T-helper 17 cell (primary cell): ENCODE data around the gene CCT3. TPM values are rescaled to one million over a fixed set of nuclear protein-coding genes. Genes with fewer than 3 reads are reported as not detected.

ENCODE experiments used
- ATAC-seq: fragments of 150-1000 bp; cut with Tn5 transposase; 2 replicates; pipeline ENCODE4 v1.10.0; 2021; ENCODE audit warnings: mild to moderate bottlenecking, moderate library complexity
- DNase-seq, 3 donors: peaks; one replicate each; pipeline versions ENCODE4 v3.0.0 to v3.0.0-alpha.2; 2020 to 2021
- H3K9me3 ChIP-seq: one replicate; pipeline ENCODE4 v1.7.0; 2013; ENCODE audit warnings: low read length, mild to moderate bottlenecking; ENCODE audit not compliant: control insufficient read depth, poor library complexity, severe bottlenecking
- H3K27ac Mint-ChIP-seq: one replicate; pipeline ENCODE4 v1.8.0; 2022; ENCODE audit warnings: mild to moderate bottlenecking, moderate library complexity, mixed read lengths
- H3K27me3 Mint-ChIP-seq: one replicate; pipeline ENCODE4 v1.8.0; 2022; ENCODE audit warnings: mixed read lengths
- H3K36me3 Mint-ChIP-seq: one replicate; pipeline ENCODE4 v1.8.0; 2022; ENCODE audit warnings: low read depth, mixed read lengths
- H3K4me1 Mint-ChIP-seq: one replicate; pipeline ENCODE4 v1.8.0; 2022; ENCODE audit warnings: mild to moderate bottlenecking, mixed read lengths
- H3K4me3 Mint-ChIP-seq: one replicate; pipeline ENCODE4 v1.8.0; 2022; ENCODE audit warnings: mild to moderate bottlenecking, moderate library complexity, mixed read lengths
- total RNA-seq, 4 donors: library from RNA in 2 of 4; stranded (reverse) in 2 of 4; gene quantifications; one replicate each; pipeline ENCODE4 v1.2.3 and lab custom pipeline; 2022 to 2026

Gene CCT3
- total RNA-seq, 2 donors from 2014 or later = 75.3 to 77.6 TPM

DNA sequence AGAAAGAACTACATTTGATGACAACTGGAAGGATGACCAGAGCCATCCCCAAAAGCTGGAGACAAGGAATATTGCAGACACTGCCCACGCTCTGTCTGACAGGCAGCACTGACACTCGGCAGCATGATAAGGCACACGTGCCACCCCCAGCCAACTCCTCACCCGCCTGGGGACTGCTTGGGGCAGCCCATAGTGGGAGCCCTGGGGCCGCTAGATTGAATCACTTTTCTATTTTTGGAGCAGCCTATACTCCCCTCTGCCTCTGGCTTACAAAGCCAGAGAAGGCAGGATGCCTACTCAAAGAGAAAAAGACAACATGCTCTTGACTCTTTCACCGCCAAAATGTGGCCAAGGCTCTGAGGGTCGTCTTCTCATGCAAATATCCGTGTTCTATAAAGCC is 56.8 kb downstream of the CCT3 start:
- ATAC-seq = no peak
- peak overlapping the region; percentile 98 for H3K4me3 Mint-ChIP-seq
- no peak for DNase-seq
- peak overlapping the region; percentile 96 for H3K27ac Mint-ChIP-seq
- peaks cover 41% of the 10 kb centered on the region for H3K4me1 Mint-ChIP-seq
- H3K36me3 Mint-ChIP-seq = peaks cover 3% of the 10 kb centered on the region
- H3K27me3 Mint-ChIP-seq = no peaks in the 10 kb centered on the region
- H3K9me3 ChIP-seq = no peaks in the 10 kb centered on the region

DNA sequence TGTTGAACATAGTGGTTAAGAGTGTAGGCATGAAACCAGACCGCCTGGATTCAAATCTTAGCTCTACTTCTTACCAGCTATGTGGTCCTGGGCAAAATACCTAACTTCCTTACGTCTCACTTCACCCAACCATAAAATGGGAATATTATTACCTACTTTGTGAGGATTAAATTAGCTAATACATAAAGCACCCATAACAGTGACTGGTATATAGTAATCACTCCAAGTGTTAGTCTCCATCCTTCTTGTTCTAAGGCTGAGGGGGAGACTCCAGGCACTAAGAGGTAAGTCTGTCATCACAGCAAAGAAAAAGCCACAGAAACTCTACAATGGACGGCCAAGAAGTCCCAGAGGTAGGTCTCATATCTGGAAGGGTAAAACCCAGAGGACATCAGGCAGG is 58.3 kb downstream of the CCT3 start:
- peaks cover 41% of the 10 kb centered on the region for H3K4me1 Mint-ChIP-seq
- ATAC-seq (no peak), DNase-seq (no peak)
- H3K9me3 ChIP-seq = no peaks in the 10 kb centered on the region
- H3K4me3 Mint-ChIP-seq = peak overlapping the region; percentile 28
- H3K27ac Mint-ChIP-seq = no peak overlapping the region
- H3K36me3 Mint-ChIP-seq = peaks cover 6% of the 10 kb centered on the region
- no peaks in the 10 kb centered on the region for H3K27me3 Mint-ChIP-seq

DNA sequence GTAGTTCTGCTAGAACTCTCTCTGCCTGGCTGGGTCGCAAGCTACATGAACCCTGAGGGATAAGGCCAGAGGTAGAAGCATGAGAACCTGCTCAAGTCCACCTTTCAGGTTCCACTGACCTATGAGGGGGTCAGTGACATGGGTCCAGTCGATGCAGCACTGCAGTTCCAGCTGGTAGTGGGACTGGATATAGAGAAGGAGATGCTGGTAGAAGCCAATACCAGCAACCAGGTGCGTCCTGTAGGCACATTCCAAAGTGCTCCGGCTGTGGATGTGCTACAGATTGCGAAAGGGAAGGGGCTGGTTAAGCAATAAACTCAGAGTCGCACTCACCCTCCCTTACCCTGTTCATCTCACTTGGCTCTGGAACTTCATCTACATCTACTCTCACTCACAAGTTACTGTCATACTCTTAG is 61.1 kb downstream of the CCT3 start:
- Mint-ChIP-seq H3K36me3 (peaks cover 18% of the 10 kb centered on the region), H3K27me3 (no peaks in the 10 kb centered on the region), H3K4me1 (peaks cover 28% of the 10 kb centered on the region), H3K4me3 (no peak overlapping the region), H3K27ac (peak overlapping the region; percentile 27)
- DNase-seq = no peak
- H3K9me3 ChIP-seq = no peaks in the 10 kb centered on the region
- ATAC-seq = no peak

DNA sequence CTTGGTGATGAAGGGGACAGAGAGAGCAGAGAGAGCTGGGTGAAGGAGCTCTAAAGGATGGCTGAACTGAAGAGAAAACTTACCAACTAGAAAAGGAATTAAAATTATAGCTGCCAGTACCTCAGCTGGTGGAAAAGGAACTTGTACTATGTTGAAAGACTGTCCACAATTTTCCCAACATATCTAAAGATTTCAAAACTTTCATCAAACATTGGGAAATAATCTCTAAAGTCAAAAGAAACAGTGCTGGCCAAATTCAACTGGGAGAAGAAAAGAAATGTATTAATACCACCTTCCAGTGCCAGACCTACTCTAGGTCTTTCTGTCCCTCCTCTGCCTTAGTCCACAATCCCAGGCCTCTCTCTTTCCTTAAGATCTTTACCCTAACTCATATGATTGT is 61.6 kb downstream of the CCT3 start:
- H3K36me3 Mint-ChIP-seq = peaks cover 18% of the 10 kb centered on the region
- no peaks in the 10 kb centered on the region for H3K9me3 ChIP-seq
- peak overlapping the region; percentile 27 for H3K27ac Mint-ChIP-seq
- peaks cover 27% of the 10 kb centered on the region for H3K4me1 Mint-ChIP-seq
- no peak overlapping the region for H3K4me3 Mint-ChIP-seq
- ATAC-seq (no peak), DNase-seq (no peak)
- no peaks in the 10 kb centered on the region for H3K27me3 Mint-ChIP-seq

DNA sequence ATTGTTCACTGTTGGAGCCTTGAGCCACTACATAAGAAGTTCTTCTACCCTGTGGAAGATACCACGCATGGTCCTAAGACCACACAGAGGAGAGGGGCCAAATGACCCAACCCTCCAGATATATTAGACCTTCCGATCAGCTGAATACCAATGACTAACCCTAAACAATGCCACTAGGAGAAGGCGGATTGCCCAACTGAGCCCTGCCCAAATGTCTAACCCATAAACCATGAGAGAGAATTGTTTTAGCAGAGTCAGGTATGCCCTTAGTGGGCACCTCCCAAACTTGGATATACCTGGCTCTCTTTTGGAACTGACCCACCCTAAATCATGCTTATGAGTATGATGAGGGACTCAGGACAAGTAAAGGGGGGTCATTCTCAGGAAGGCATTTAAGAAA is 67.8 kb downstream of the CCT3 start:
- no peaks in the 10 kb centered on the region for H3K9me3 ChIP-seq
- H3K4me3 Mint-ChIP-seq = no peak overlapping the region
- no peak overlapping the region for H3K27ac Mint-ChIP-seq
- no peaks in the 10 kb centered on the region for H3K27me3 Mint-ChIP-seq
- DNase-seq = no peak
- peaks cover 23% of the 10 kb centered on the region for H3K36me3 Mint-ChIP-seq
- H3K4me1 Mint-ChIP-seq = peaks cover 16% of the 10 kb centered on the region
- no peak for ATAC-seq

DNA sequence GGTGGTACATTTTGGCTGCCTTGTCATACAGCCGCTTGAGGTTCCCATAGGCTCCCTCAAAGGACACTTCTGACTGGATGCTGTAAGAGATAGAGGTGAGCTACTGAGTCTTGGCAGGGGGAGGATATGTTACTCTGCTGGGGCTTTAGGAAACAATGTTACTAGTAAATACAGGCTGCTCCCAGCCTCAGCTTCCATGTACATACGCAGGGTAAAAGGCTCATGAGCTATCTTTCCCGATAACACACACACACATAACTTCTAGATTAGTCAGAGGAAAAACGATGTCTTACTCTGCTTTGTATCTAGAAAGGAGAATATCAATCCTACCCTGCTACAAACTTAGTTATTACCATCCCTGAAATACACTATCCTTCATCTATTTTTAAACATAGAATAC is 69.8 kb downstream of the CCT3 start:
- H3K27me3 Mint-ChIP-seq = no peaks in the 10 kb centered on the region
- no peaks in the 10 kb centered on the region for H3K9me3 ChIP-seq
- no peak overlapping the region for H3K27ac Mint-ChIP-seq
- ATAC-seq = no peak
- DNase-seq = no peak
- no peak overlapping the region for H3K4me3 Mint-ChIP-seq
- H3K4me1 Mint-ChIP-seq = peaks cover 14% of the 10 kb centered on the region
- peaks cover 24% of the 10 kb centered on the region for H3K36me3 Mint-ChIP-seq

DNA sequence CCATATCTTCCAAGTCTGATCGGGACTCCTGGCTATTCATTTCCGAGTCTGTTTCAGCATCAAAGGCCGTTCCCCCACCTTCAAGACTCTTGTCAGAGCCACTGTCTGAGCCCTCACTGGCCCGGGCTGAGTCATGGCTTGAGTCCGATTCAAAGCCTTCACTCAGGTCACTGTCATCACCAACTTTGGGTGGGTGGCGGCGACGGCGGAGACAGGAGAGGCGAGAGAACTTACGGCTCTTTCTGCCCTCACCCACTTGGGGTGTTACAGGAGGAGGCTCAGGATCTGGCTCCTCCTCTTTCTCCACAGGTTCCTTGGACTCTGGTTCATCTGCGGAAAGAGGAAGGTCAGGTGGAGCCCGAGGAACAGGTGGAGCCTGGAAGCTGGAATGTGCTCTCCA is 72.0 kb downstream of the CCT3 start:
- Mint-ChIP-seq H3K4me3 (no peak overlapping the region), H3K27ac (no peak overlapping the region), H3K4me1 (peaks cover 10% of the 10 kb centered on the region), H3K36me3 (peaks cover 21% of the 10 kb centered on the region), H3K27me3 (no peaks in the 10 kb centered on the region)
- no peak for DNase-seq
- H3K9me3 ChIP-seq = no peaks in the 10 kb centered on the region
- ATAC-seq = no peak

DNA sequence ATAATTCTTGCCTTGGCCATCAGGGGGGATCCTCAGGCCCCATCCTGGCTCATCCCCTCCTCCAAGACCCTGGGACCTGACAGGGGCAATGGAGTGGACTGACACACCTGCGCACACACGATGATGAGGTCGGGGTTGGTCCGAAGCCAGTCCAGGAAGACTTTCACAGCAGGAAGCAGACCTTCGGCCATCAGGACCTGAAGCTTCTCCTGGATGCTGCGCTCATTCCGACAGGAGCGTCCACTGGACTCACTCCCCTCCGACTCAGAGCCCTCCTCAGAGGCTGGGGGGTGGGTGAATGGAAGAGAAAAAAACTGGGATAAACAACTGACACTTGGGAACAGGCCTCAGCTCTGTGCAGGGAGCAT is 74.8 kb downstream of the CCT3 start:
- peaks cover 25% of the 10 kb centered on the region for H3K36me3 Mint-ChIP-seq
- H3K4me3 Mint-ChIP-seq = no peak overlapping the region
- DNase-seq = no peak
- no peaks in the 10 kb centered on the region for H3K9me3 ChIP-seq
- ATAC-seq = no peak
- no peak overlapping the region for H3K27ac Mint-ChIP-seq
- H3K27me3 Mint-ChIP-seq = no peaks in the 10 kb centered on the region
- peaks cover 11% of the 10 kb centered on the region for H3K4me1 Mint-ChIP-seq

- DNase-seq = no peak
- Mint-ChIP-seq H3K4me3 (no peak overlapping the region), H3K27ac (no peak overlapping the region), H3K27me3 (no peaks in the 10 kb centered on the region), H3K4me1 (peaks cover 11% of the 10 kb centered on the region), H3K36me3 (peaks cover 25% of the 10 kb centered on the region)
- no peaks in the 10 kb centered on the region for H3K9me3 ChIP-seq
- no peak for ATAC-seq
Observed at GRCh38 chr1:156262461-156263287, 75.4 kb downstream of the CCT3 start.

DNA sequence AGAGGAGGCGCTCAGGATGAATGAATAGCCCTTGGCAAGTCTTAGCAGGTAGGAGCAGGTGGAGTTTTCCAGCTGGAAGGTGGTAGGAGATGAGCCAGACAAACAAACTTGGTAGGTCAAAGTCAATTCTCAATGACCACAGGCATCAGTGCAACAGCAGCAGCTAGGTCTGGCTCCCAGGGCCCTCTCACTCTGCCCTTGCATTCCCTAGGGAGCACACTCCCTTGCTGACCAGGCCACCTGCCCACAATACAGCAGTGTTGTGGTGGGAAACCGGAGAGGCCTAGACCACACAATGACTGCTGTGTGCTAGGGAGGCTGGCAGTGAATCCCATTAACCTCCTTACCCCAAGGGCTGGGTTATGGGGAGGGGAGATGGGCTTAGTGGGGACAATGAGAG is 77.2 kb downstream of the CCT3 start:
- DNase-seq (no peak), ATAC-seq (no peak)
- H3K9me3 ChIP-seq = no peaks in the 10 kb centered on the region
- Mint-ChIP-seq H3K4me3 (no peak overlapping the region), H3K36me3 (peaks cover 18% of the 10 kb centered on the region), H3K4me1 (peaks cover 5% of the 10 kb centered on the region), H3K27me3 (no peaks in the 10 kb centered on the region), H3K27ac (no peak overlapping the region)

DNA sequence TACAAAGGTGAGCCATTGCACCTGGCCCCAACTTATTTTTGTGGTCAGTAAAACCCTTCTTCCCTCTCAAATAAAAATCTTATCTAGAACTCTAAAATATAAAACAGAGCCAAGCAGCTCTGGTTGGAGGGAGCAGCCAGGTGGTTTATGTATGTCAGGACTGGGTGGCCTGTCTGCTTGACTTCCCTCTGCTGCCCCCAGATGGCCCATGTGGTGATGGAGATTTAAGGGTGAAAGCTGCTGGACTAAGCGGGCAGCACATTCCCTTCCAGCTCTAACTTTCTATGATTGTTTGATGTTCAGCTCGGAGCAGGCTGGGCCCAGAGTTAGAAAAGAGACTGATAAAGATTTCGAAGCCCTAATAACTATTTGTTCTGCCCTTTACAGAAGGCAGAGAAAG is 78.3 kb downstream of the CCT3 start:
- DNase-seq (no peak), ATAC-seq (no peak)
- H3K27ac Mint-ChIP-seq = no peak overlapping the region
- H3K4me3 Mint-ChIP-seq = no peak overlapping the region
- H3K9me3 ChIP-seq = no peaks in the 10 kb centered on the region
- H3K4me1 Mint-ChIP-seq = peaks cover 2% of the 10 kb centered on the region
- peaks cover 13% of the 10 kb centered on the region for H3K36me3 Mint-ChIP-seq
- no peaks in the 10 kb centered on the region for H3K27me3 Mint-ChIP-seq

Other genes starting within 250 kb of the CCT3 start
- gene LMNA, start 223.6 kb downstream of the CCT3 start, total RNA-seq = 1,000 to 10,000 TPM in 1 of 2 donors, 100 to 1,000 TPM in 1; 919 to 1,908 TPM
- gene SEMA4A, start 184.7 kb downstream of the CCT3 start, total RNA-seq = 10 to 100 TPM; 21.7 to 58.1 TPM
- gene SLC25A44, start 144.2 kb downstream of the CCT3 start, total RNA-seq = 10 to 100 TPM; 14.4 to 21.6 TPM
- 10 to 100 TPM; 59.1 to 73.2 TPM for gene PMF1, start 125.3 kb downstream of the CCT3 start, total RNA-seq
- 1 to 10 TPM; 1.1 to 3.7 TPM for gene BGLAP, start 96.1 kb downstream of the CCT3 start, total RNA-seq
- 1 to 10 TPM; 2.8 to 3.1 TPM for gene PAQR6, start 90.2 kb downstream of the CCT3 start, total RNA-seq
- 10 to 100 TPM; 59.0 to 79.2 TPM for gene SMG5, start 55.5 kb downstream of the CCT3 start, total RNA-seq
- 1 to 10 TPM; 3.2 to 3.5 TPM for gene TMEM79, start 54.0 kb downstream of the CCT3 start, total RNA-seq
- 10 to 100 TPM; 21.2 to 25.0 TPM for gene GLMP, start 42.6 kb downstream of the CCT3 start, total RNA-seq
- not detected for gene VHLL, start 39.0 kb downstream of the CCT3 start, total RNA-seq
- under 1 TPM in 1 of 2 donors, not detected in 1; 0.40 TPM for gene TSACC, start 234 bp upstream of the CCT3 start, total RNA-seq
- not detected for gene RHBG, start 30.9 kb upstream of the CCT3 start, total RNA-seq
- gene MEF2D, start 162.5 kb upstream of the CCT3 start, total RNA-seq = 100 to 1,000 TPM; 142 to 157 TPM
- gene IQGAP3, start 234.3 kb upstream of the CCT3 start, total RNA-seq = not detected
- gene TTC24, start 241.4 kb upstream of the CCT3 start, total RNA-seq = under 1 TPM in 1 of 2 donors, not detected in 1; 0.94 TPM